Measurements from ENCODE around the gene SIX2.

DNA sequence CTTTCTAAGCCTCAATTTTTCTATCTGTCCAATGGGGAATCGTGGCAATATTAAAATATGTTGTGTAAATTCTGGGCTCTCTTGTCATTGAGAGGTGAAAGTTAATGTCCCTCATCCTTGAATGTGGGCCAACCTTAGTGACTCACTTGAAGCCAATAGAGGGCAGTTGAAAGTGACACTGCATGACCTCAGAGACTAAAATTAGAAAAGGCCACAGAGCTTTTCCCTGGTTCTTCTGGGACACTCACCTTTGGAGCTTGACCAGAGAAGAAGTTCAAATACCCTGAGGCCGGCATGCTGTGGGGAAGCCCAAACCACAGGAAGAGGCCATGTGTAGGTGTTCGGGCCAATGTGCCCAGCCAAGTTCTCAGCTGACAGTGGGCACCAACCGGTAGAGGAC lies 24.1 kb upstream of the SIX2 start:
- TF ChIP-seq, protein P1, sequence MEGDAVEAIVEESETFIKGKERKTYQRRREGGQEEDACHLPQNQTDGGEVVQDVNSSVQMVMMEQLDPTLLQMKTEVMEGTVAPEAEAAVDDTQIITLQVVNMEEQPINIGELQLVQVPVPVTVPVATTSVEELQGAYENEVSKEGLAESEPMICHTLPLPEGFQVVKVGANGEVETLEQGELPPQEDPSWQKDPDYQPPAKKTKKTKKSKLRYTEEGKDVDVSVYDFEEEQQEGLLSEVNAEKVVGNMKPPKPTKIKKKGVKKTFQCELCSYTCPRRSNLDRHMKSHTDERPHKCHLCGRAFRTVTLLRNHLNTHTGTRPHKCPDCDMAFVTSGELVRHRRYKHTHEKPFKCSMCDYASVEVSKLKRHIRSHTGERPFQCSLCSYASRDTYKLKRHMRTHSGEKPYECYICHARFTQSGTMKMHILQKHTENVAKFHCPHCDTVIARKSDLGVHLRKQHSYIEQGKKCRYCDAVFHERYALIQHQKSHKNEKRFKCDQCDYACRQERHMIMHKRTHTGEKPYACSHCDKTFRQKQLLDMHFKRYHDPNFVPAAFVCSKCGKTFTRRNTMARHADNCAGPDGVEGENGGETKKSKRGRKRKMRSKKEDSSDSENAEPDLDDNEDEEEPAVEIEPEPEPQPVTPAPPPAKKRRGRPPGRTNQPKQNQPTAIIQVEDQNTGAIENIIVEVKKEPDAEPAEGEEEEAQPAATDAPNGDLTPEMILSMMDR (IDR thresholded peaks at IDR 0.05) = no peak
- TF ChIP-seq POLR2A (IDR thresholded peaks at IDR 0.05) = no peak

All from lower leg skin (tissue), 3 donors.